GM18870 (cell line): ENCODE data around the gene PSAP.

Experiments used
- ATAC-seq: cut with Tn5 transposase; IDR thresholded peaks from one replicate; pipeline ENCODE4 v1.9.1; 2021; ENCODE audit warnings: moderate library complexity; ENCODE audit not compliant: unreplicated experiment

The PSAP gene

GRCh38 chr10:71845410-71846405 lies 5.3 kb downstream of the PSAP start:
- no peak for ATAC-seq

DNA sequence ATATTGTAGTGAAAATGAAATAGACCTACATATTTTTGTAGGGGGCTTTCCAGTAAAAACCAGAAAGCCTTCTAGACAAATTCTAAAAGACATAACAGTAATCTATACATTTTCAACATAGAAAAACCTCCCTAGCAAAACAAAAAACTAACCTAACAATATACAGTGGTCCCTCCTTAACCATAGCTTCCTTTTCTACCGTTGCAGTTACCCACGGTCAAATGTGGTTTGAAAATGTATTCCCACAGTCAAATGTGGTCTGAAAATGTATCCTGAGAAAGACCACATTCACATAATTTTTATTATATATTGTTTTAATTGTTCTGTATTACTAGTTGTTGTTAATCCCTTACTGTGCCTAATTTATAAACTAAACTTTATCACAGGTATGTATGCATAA lies 6.4 kb downstream of the PSAP start:
- ATAC-seq: no peak

GRCh38 chr10:71844084-71844483 lies 7.0 kb downstream of the PSAP start:
- no peak for ATAC-seq

DNA sequence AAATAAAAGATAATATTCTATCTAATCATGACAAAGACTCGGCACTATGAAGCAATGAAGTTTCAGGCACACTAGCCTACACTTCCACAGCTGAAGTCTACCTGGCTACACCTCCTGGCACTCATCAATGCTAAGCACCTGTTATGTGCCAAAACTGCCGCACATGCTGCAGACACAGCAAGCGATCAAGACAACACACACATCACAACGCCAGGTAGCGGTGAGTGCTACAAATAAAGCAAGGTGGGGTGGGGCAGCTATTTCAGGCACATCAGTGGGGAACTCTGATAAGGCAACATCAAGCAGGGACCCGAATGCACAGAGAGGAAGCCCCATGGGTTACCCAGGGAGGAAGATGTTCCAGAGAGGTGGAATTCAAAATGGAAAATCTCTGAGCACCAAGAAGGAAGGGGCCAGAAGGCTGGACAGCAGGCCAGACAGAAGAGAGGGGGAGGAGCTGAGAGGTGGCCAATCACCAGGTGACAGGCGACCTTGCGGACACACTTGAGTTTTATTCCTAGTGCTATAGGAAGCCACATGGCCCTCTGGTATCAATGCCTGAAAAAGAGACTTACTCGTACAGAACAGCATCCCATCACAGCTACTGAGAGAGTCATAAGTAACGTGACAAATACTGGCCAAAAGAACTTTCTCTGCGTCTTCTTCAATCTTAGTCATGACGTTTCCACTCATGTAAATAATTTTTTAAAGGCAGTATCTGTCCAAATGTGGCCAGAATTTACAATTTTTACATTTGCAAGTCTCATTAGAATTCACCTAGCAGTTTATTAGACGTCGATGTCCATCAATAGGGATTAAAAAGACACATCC lies 8.0 kb downstream of the PSAP start:
- ATAC-seq: no peak

DNA sequence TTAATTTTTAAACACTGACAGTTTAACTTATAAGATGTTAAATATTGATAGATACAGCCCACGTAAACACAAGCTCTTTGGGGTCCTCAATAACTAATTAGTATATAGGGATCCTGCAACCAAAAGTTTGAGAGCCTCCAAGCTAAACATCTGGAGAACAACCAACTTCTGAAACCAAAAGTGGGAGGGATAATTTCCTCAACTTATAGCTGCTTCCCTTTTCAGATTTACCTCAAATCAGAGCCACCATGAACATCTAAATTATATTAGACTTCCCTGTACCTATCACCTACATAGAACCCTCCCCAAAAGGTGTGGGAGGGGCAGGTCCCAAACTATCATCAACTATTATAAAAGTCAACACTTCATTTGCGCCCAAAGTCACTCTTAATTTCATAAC lies 8.6 kb downstream of the PSAP start:
- ATAC-seq: no peak

DNA sequence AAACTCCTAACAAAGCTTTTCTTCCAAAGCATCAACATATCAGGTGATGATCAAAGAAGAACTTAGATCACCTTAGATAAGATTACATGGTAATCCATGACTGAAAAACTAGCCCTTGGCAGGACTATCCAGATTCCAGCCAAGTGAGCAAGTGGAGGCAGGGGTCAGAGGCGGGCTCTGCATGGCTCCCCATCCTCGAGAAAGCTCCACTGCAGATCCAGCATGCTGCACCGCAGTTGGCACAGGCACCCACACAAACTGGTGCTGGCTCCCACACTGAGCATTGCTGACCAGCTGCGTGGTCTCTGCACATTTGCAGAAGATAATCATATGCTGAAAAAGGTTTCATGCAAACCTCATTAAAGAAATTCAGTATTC lies 10.1 kb downstream of the PSAP start:
- no peak for ATAC-seq

- no peak for ATAC-seq
Measured at GRCh38 chr10:71840177-71840957, 10.7 kb downstream of the PSAP start.

DNA sequence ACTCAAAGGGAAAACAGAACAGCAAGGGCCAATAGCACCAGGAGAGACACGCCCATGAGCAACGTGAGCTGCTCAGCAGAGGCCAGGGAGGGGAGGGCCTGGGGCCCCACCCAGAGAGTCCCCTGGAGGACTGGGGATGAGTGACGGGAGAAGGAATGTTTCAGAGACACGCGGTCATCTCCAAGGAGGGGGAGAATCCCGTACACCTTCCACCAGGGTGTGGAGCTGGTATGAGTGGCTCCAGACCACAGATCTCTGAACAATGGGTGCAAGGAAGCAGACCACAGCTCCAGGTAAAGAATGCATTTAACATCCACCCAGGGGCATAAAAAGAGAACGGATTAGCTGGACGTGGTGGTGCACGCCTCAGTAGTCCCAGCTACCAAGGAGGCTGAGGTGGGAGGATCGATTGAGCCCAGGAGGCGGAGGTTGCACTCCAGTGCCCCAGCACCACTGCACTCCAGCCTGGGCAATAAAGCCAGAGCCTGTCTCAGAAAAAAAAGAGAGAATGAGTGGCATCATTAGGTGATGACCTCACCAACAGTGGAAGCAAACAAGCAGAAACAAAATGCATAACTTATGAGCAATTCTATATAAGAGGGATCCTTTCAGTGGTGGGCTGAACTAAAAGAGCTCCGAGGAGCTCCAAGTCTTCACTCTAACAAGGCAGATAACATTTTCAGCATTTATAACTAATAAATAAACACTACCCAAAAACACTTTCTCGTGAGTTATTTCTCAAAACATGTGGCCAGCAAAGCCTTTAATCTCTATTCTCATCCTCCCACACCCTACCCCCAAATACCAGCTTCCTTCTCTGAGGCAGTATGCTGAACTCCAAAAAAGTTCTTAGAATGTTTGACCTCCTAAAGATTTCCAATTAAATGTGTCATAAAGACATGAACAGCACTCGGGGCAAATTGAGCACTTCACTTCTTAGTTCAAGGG lies 12.5 kb downstream of the PSAP start:
- no peak for ATAC-seq

- no peak for ATAC-seq
Measured at GRCh38 chr10:71837098-71837827, 13.8 kb downstream of the PSAP start.

GRCh38 chr10:71836596-71836974 lies 14.5 kb downstream of the PSAP start:
- ATAC-seq: peak; percentile 16

DNA sequence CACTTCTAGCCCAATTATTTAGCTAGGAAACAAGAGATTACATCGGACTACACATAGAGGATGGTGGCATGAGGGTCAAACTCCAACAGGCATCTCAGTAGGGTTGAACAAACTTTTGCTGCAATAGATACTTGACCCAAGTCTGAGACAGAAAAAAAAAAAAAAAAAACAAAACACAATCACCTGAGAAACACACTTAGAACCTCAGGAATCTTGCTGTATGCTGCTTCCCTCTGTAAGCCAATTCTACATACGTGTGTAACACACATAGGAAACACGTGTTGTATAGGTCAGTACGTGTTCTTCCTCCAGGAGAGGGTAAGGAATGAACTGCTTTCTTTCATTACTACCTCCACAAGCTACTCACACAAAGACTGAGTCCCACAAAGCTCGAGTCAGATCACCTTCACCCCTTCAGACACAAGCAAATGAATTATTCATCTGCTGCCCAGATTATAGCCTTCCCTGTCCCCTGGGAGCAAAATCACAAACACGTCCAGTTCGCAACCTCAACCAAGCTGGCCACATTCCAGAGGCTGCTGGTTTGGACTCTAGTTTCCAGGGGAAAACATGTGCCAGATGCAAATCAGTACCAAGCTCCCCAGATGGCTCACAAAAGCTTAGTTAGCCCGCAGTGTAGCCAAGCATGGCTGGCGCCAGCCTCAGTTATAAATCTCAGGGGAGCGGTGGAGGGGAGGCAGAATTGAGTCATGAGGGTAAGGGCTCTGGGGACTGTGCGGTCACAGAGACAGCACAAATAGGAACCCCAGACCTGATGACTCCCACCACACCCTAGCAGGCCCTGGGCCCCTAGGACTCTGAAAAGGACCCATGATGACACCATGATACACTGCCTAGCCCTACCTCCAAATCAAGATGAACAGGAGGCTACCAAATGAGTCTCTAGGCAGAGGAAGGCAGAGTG lies 15.1 kb downstream of the PSAP start:
- peak; percentile 79 for ATAC-seq

GRCh38 chr10:71834343-71834674 lies 16.7 kb downstream of the PSAP start:
- ATAC-seq: no peak

- ATAC-seq: no peak
Measured at GRCh38 chr10:71833451-71834342, 17.4 kb downstream of the PSAP start.

DNA sequence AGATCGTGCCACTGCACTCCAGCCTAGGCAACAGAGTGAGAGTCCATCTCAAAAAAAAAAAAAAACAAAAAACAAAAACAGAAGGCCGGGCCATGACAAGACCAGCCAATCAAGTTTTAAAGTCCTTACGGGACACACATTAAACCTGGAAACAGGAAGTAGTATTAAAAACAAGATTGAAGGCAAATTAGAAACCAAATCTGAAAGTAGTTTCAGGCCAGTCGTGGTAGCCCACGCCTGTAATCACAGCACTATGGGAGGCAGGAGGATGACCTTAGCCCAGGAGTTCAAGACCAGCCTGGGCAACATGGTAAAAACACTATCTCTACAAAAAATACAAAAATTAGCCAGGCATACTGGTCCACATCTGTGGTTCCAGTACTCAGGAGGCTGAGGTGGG lies 18.1 kb downstream of the PSAP start:
- no peak for ATAC-seq

DNA sequence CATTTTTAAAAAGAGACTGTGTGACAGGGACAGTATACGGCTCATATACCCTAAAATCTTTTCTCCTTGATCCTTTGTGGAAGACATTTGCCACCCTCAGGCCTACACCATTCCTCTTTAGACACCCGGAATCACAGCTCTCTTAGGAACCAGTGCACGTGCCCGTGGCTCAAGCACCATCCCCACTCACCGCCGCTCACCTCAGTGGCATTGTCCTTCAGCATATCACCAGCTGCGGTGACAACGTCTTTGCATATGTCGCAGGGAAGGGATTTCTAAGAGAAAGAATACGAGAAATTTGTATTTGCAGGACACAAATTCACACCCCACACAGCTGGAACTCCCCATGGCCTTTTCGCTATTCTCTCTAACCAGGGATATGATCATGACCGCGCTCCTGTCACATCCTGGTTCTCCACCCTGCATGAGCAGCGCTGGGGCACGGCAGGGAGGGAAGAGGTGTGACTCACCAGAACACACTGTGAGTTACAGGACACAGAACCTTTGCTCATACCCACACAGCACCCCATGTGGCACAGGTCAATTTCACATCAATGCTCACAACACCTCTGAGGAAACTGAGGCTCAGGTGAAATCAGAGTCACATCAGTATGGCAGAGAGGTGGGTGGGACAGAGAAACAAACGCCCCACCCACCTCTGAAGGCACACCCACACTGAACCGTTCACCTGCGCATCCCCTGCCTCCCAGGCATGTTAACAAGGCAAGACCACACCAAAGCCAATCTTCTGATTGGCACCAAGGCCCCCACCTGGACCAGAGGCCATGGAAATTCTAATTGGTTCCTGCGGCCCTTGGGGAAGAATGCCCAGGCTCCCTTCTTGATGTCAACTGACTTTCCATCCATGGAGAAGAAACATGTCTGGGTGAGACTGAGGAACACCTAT lies 19.2 kb downstream of the PSAP start:
- no peak for ATAC-seq

GRCh38 chr10:71830726-71831125 lies 20.3 kb downstream of the PSAP start:
- no peak for ATAC-seq
